HUES6 (cell line): ENCODE data around the gene ARHGEF4.

ENCODE experiments used
- H3K27ac ChIP-seq: 2 replicates; pipeline ENCODE4 v1.7.0; 2013; ENCODE audit warnings: low read depth, mild to moderate bottlenecking, low read length, inconsistent platforms
- H3K27me3 ChIP-seq: 2 replicates; pipeline ENCODE4 v1.6.1; 2013; ENCODE audit warnings: low read length; ENCODE audit not compliant: control insufficient read depth, insufficient read depth
- H3K36me3 ChIP-seq: 2 replicates; pipeline ENCODE4 v1.6.1; 2013; ENCODE audit warnings: low read length; ENCODE audit not compliant: control insufficient read depth, insufficient read depth
- H3K4me1 ChIP-seq: 2 replicates; pipeline ENCODE4 v1.6.1; 2013; ENCODE audit warnings: low read length; ENCODE audit not compliant: control insufficient read depth, insufficient read depth
- H3K4me3 ChIP-seq: 2 replicates; pipeline ENCODE4 v1.5.1; 2013; ENCODE audit warnings: low read depth, low read length
- H3K9ac ChIP-seq: one replicate; pipeline ENCODE4 v1.6.1; 2013; ENCODE audit warnings: mild to moderate bottlenecking, low read length
- H3K9me3 ChIP-seq: 2 replicates; pipeline ENCODE4 v1.6.1; 2013; ENCODE audit warnings: low read depth, low read length; ENCODE audit not compliant: control insufficient read depth, insufficient read depth

Gene ARHGEF4

DNA sequence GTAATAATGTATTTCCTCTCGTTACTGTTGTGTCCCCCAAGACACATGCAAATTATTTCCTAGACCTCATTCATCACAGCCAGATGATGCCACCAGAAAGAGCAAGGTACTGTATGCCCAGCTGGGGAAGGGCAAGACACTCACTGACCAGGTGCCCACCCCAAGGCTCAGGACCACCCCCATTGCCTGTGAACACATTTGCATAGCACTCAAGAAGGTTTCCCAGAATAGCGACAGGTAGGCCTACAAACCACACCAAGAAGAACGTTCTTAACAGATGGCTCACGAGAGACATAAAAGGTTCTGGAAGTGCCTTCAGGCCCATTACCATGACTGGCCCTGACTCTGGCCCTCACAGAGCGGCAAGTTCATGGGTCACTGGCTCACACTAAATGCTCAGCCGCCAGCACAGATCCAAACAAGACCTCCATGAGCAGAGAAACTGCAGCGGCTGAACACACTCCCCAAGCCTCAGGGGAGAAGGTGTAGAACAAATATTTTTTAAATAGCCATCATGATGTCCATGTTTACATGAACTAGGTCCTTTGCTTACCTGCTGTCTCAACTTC lies 212.5 kb downstream of the ARHGEF4 start:
- H3K4me1 ChIP-seq = no peaks in the 10 kb centered on the region
- H3K9me3 ChIP-seq = no peaks in the 10 kb centered on the region
- H3K27ac ChIP-seq = no peak overlapping the region
- H3K4me3 ChIP-seq = no peak overlapping the region
- no peak overlapping the region for H3K9ac ChIP-seq
- peaks cover 82% of the 10 kb centered on the region for H3K36me3 ChIP-seq
- H3K27me3 ChIP-seq = no peaks in the 10 kb centered on the region

- no peaks in the 10 kb centered on the region for H3K9me3 ChIP-seq
- peaks cover 98% of the 10 kb centered on the region for H3K36me3 ChIP-seq
- no peak overlapping the region for H3K4me3 ChIP-seq
- no peaks in the 10 kb centered on the region for H3K4me1 ChIP-seq
- H3K9ac ChIP-seq = no peak overlapping the region
- H3K27me3 ChIP-seq = no peaks in the 10 kb centered on the region
- H3K27ac ChIP-seq = no peak overlapping the region
Measured at GRCh38 chr2:131050896-131051295, 214.2 kb downstream of the ARHGEF4 start.

- no peak overlapping the region for H3K27ac ChIP-seq
- no peaks in the 10 kb centered on the region for H3K27me3 ChIP-seq
- peaks cover 97% of the 10 kb centered on the region for H3K36me3 ChIP-seq
- no peak overlapping the region for H3K9ac ChIP-seq
- H3K4me3 ChIP-seq = no peak overlapping the region
- no peaks in the 10 kb centered on the region for H3K4me1 ChIP-seq
- H3K9me3 ChIP-seq = no peaks in the 10 kb centered on the region
Measured at GRCh38 chr2:131052741-131053263, 216.1 kb downstream of the ARHGEF4 start.

DNA sequence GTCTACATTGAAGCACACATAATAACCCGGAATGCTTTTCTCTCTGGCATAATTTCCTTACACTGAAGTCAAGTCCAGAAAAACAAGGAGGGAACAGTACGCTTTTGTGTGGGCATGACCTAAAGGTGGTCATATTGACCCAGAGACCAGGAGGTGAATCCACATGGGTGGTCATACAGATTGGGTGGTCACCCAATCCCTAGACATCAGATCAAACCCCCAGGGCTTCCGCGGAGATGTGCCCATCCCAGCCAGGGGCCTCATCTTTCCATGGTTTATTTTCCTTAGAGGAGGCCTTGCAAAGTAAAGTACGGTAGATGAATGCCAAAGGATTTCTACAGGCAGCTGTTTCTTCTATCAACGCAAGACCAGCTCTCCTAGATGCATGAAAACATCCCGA lies 217.8 kb downstream of the ARHGEF4 start:
- Histone ChIP-seq H3K27ac (no peak overlapping the region), H3K36me3 (peaks cover 94% of the 10 kb centered on the region)

GRCh38 chr2:131055169-131056065 lies 218.7 kb downstream of the ARHGEF4 start:
- no peaks in the 10 kb centered on the region for H3K27me3 ChIP-seq
- peaks cover 93% of the 10 kb centered on the region for H3K36me3 ChIP-seq
- H3K9ac ChIP-seq = no peak overlapping the region
- H3K9me3 ChIP-seq = no peaks in the 10 kb centered on the region
- H3K27ac ChIP-seq = no peak overlapping the region
- peaks cover 2% of the 10 kb centered on the region; the same call in 1 of the 2 replicates for H3K4me1 ChIP-seq
- H3K4me3 ChIP-seq = no peak overlapping the region

More for the DNA sequence above, 217.8 kb downstream of the ARHGEF4 start:
- Histone ChIP-seq H3K4me3 (no peak overlapping the region), H3K9ac (no peak overlapping the region), H3K9me3 (no peaks in the 10 kb centered on the region), H3K4me1 (peaks cover 2% of the 10 kb centered on the region; the same call in 1 of the 2 replicates), H3K27me3 (no peaks in the 10 kb centered on the region)

- no peaks in the 10 kb centered on the region for H3K27me3 ChIP-seq
- H3K4me1 ChIP-seq = peaks cover 2% of the 10 kb centered on the region; the same call in 1 of the 2 replicates
- H3K4me3 ChIP-seq = no peak overlapping the region
- H3K27ac ChIP-seq = no peak overlapping the region
- H3K9ac ChIP-seq = no peak overlapping the region
- no peaks in the 10 kb centered on the region for H3K9me3 ChIP-seq
- H3K36me3 ChIP-seq = peaks cover 88% of the 10 kb centered on the region
Measured at GRCh38 chr2:131056204-131056931, 219.7 kb downstream of the ARHGEF4 start.

GRCh38 chr2:131056932-131057287 lies 220.2 kb downstream of the ARHGEF4 start:
- peaks cover 88% of the 10 kb centered on the region for H3K36me3 ChIP-seq
- H3K27ac ChIP-seq = no peak overlapping the region
- peaks cover 2% of the 10 kb centered on the region; the same call in 1 of the 2 replicates for H3K4me1 ChIP-seq
- H3K4me3 ChIP-seq = no peak overlapping the region
- H3K9me3 ChIP-seq = no peaks in the 10 kb centered on the region
- H3K27me3 ChIP-seq = no peaks in the 10 kb centered on the region
- no peak overlapping the region for H3K9ac ChIP-seq

- peaks cover 7% of the 10 kb centered on the region; the same call in 1 of the 2 replicates for H3K4me1 ChIP-seq
- no peaks in the 10 kb centered on the region for H3K27me3 ChIP-seq
- H3K27ac ChIP-seq = no peak overlapping the region
- H3K4me3 ChIP-seq = no peak overlapping the region
- no peaks in the 10 kb centered on the region for H3K9me3 ChIP-seq
- H3K9ac ChIP-seq = no peak overlapping the region
- H3K36me3 ChIP-seq = peaks cover 86% of the 10 kb centered on the region
Measured at GRCh38 chr2:131058214-131058843, 221.6 kb downstream of the ARHGEF4 start.

DNA sequence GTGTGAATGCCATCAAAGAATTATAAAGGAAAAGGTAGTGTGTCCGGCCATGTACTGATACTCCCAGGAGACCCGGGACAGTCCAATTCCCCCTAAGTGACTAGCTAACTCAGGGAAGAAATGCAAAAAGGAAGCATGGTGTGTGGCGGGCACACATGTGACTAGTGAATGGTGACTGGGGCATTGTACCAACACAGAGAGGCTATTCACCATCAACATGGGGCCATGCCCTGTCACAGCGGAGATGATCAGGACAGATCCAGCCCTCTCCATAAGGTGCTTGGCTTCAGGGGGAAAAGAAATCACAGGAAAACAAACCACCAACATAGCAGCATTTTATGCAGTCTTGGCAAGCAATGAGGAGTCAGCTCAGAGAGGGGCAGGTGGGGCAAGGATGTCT lies 222.2 kb downstream of the ARHGEF4 start:
- Histone ChIP-seq H3K9ac (no peak overlapping the region), H3K4me3 (no peak overlapping the region), H3K27me3 (no peaks in the 10 kb centered on the region), H3K4me1 (peaks cover 7% of the 10 kb centered on the region; the same call in 1 of the 2 replicates), H3K36me3 (peaks cover 83% of the 10 kb centered on the region), H3K27ac (no peak overlapping the region), H3K9me3 (no peaks in the 10 kb centered on the region)

- Histone ChIP-seq H3K9ac (no peak overlapping the region), H3K27ac (no peak overlapping the region), H3K4me3 (no peak overlapping the region), H3K9me3 (no peaks in the 10 kb centered on the region), H3K36me3 (peaks cover 72% of the 10 kb centered on the region), H3K4me1 (peaks cover 15% of the 10 kb centered on the region; the same call in 1 of the 2 replicates), H3K27me3 (no peaks in the 10 kb centered on the region)
Measured at GRCh38 chr2:131063501-131064283, 227.0 kb downstream of the ARHGEF4 start.
